Heart left ventricle (tissue), 16 donors: ENCODE data around the gene SFT2D1. TPM values are rescaled to one million over a fixed set of nuclear protein-coding genes. Genes with fewer than 3 reads are reported as not detected.
"Not testable (repeated sequence)": the region's sequence is repeated elsewhere in the genome, so short reads cannot be mapped to it uniquely, and the experiment has no call there.

ENCODE experiments used
- ATAC-seq, 4 donors: fragments of 200-7000 bp; cut with Tn5 transposase; one replicate each; pipeline ENCODE4 v1.9.1; 2020 to 2022; ENCODE audit warnings: moderate library complexity in 4 of 4, mild to moderate bottlenecking in 3 of 4, moderate number of reproducible peaks in 1 of 4
- DNase-seq, 5 donors: peaks; one replicate each; pipeline ENCODE4 v3.0.0-alpha.2; 2020
- H3K27ac ChIP-seq, 12 donors: fragments of 200-600 bp; sonication (generic) in 4 of 12; one replicate each; pipeline versions ENCODE4 v1.5.0 to v1.8.0; 2016 to 2022; ENCODE audit warnings: mild to moderate bottlenecking in 2 of 12
- H3K27me3 ChIP-seq, 9 donors: fragments of 200-600 bp; sonication (generic) in 2 of 9; one replicate each; pipeline versions ENCODE4 v1.5.1 to v1.8.0; 2016 to 2022; ENCODE audit warnings: mild to moderate bottlenecking in 3 of 9
- H3K36me3 ChIP-seq, 9 donors: fragments of 200-600 bp; sonication (generic) in 2 of 9; one replicate each; pipeline versions ENCODE4 v1.5.0 to v1.8.0; 2018 to 2022; ENCODE audit warnings: mild to moderate bottlenecking in 2 of 9
- H3K4me1 ChIP-seq, 12 donors: fragments of 200-600 bp; sonication (generic) in 4 of 12; one replicate each; pipeline versions ENCODE4 v1.5.0 to v1.8.0; 2016 to 2022; ENCODE audit warnings: mild to moderate bottlenecking in 3 of 12
- H3K4me3 ChIP-seq, 12 donors: fragments of 200-600 bp; sonication (generic) in 4 of 12; one replicate each; pipeline versions ENCODE4 v1.5.0 to v1.8.0; 2017 to 2022; ENCODE audit warnings: mild to moderate bottlenecking in 9 of 12, moderate library complexity in 4 of 12
- H3K9me3 ChIP-seq, 12 donors: fragments of 200-600 bp; sonication (generic) in 4 of 12; one replicate each; pipeline versions ENCODE4 v1.5.0 to v1.8.0; 2016 to 2022; ENCODE audit warnings: mild to moderate bottlenecking in 1 of 12
- CTCF ChIP-seq, 12 donors: fragments of 200-600 bp; sonication (generic) in 4 of 12; IDR thresholded peaks; one replicate each; pipeline versions ENCODE4 v1.5.0 to v1.8.0; 2018 to 2022; ENCODE audit warnings: antibody characterized with exemption in 12 of 12, mild to moderate bottlenecking in 5 of 12
- POLR2A ChIP-seq, 2 donors: fragments of 450-650 bp; IDR thresholded peaks; one replicate each; pipeline ENCODE4 v1.6.1; 2017; ENCODE audit warnings: antibody characterized with exemption in 2 of 2, mild to moderate bottlenecking in 2 of 2, moderate library complexity in 2 of 2
- WGBS, 4 donors: extraction: QIAGEN DNeasy Blood & Tissue Kit in 2 of 4; methylation state at CpG; one replicate each; pipeline versions ENCODE4 v1.1.5 to v1.1.7; 2013 to 2018; 5-methylcytosine and 5-hydroxymethylcytosine counted together
- intact Hi-C, 10 donors: fragments of 100-400 bp; cut with DNase I; formaldehyde crosslinking; loops; one replicate each; pipeline versions ENCODE4 v1.11.1 to v1.14.2; 2022
- polyA plus RNA-seq, 2 donors: library from polyadenylated mRNA; stranded (reverse); fragments of 200-250 nt; gene quantifications; one replicate each; pipeline ENCODE4 v1.2.3, GENCODE V29; 2013
- total RNA-seq, 9 donors: library from RNA; depleted of rRNA in 2 of 9; stranded (reverse); fragments of >200 nt in 2 of 9; fragmentation: NEBNext Ultra II Directional in 3 of 9; extraction: Animal tissue kit (Norgen Biotek cat#: 25700) in 3 of 9; gene quantifications; one replicate each; pipeline versions ENCODE4 v1.1.0 to v1.2.4, GENCODE V29; 2016 to 2023
- donor health status: ischemic (EF 13 %, LVEDD 7.1; RV severe dilation, severe dysfunction).
- donor health status: healthy with polysubstance abuse.
- donor health status: DM: no; HTN: yes; CAD: no.
- donor health status: DM: no; HTN: no; CAD: no.
- donor health status: ischemic (EF 25% LVEDD 6.9; RV normal size, moderate dysfunction).
- donor health status: ischemic (EF 25% LVEDD 5.7; RV mildly dilated, moderate dysfunction).
- donor health status: healthy.
- donor health status: DM: yes; HTN: yes; CAD: no.
- donor health status: ischemic (EF 35%, LVEDD 5.7; RV mildly dilated, moderate dysfunction).
- donor health status: nonischemic (EF 11% LVEDD 7.7; RV severe dilation, severe dysfunction).
- donor health status: DM: yes; HTN: yes; CAD: no.
- donor health status: PGD.
- donor health status: ischemic (EF 29% LVEDD 5.4; RV normal size, mild dysfunction).
- donor health status: nonischemic (EF 23%, LVEDD 6.1; RV moderate dilation, normal function).

Gene SFT2D1
- total and polyA plus RNA-seq, 11 donors, result 16.8 to 41.5 (median 22.2) TPM

GRCh38 chr6:166387642-166388289 lies 45.4 kb upstream of the SFT2D1 start:
- no peak for ATAC-seq
- H3K36me3 ChIP-seq, result no peaks in the 10 kb centered on the region
- no peak overlapping the region for H3K4me3 ChIP-seq
- H3K9me3 ChIP-seq, result no peaks in the 10 kb centered on the region
- H3K27ac ChIP-seq, result no peak overlapping the region
- peaks cover 0 to 10% (median 5%) of the 10 kb centered on the region in 12 donors for H3K4me1 ChIP-seq
- 81 to 89% (median 86%) methylated on average over 5 of the region's 5 CpGs for WGBS, 4 donors
- no peak for TF ChIP-seq CTCF (IDR thresholded peaks at IDR 0.05)
- no peak for TF ChIP-seq POLR2A (IDR thresholded peaks at IDR 0.05)
- no peak for DNase-seq
- peaks cover 0 to 6% (median 0%) of the 10 kb centered on the region in 9 donors for H3K27me3 ChIP-seq
- intact Hi-C loops, result no loop called here

- DNase-seq, H3K36me3 ChIP-seq, intact Hi-C loops, H3K4me3 ChIP-seq, ATAC-seq, H3K9me3 ChIP-seq, H3K27me3 ChIP-seq, H3K27ac ChIP-seq: not testable (repeated sequence)
- WGBS, 4 donors, result 92 to 95% (median 95%) methylated on average over 9 of the region's 9 CpGs
- H3K4me1 ChIP-seq, result peaks cover 0 to 10% (median 5%) of the 10 kb centered on the region in 12 donors
Measured at GRCh38 chr6:166387098-166387497, 44.8 kb upstream of the SFT2D1 start.

- H3K4me1 ChIP-seq, result peaks cover 0 to 16% (median 8%) of the 10 kb centered on the region in 12 donors
- ATAC-seq, result no peak
- intact Hi-C loops, result no loop called here
- 94 to 97% (median 95%) methylated on average over 9 of the region's 9 CpGs for WGBS, 4 donors
- no peaks in the 10 kb centered on the region for H3K9me3 ChIP-seq
- DNase-seq, result no peak
- no peak overlapping the region for H3K27ac ChIP-seq
- TF ChIP-seq CTCF (IDR thresholded peaks at IDR 0.05) (no peak), POLR2A (IDR thresholded peaks at IDR 0.05) (no peak)
- no peak overlapping the region for H3K4me3 ChIP-seq
- H3K27me3 ChIP-seq, result peaks cover 0 to 4% (median 0%) of the 10 kb centered on the region in 9 donors
- H3K36me3 ChIP-seq, result no peaks in the 10 kb centered on the region
Measured at GRCh38 chr6:166386111-166386510, 43.8 kb upstream of the SFT2D1 start.

GRCh38 chr6:166383802-166384363 lies 41.5 kb upstream of the SFT2D1 start:
- DNase-seq, result peak in 4 of 5 donors; percentile 17 to 66 (median 41)
- intact Hi-C loops, result loop anchor here in 8 of 10 donors (1.0 to 5.0 kb wide), 8 partner anchors 17 to 613 kb away; partner anchors contain the start of genes SFT2D1 (in 8 of the 8) and CEP43 (in 1 of the 8)
- H3K36me3 ChIP-seq, H3K27me3 ChIP-seq, H3K9me3 ChIP-seq, ATAC-seq: not testable (repeated sequence)
- WGBS, 4 donors, result 18 to 22% (median 21%) methylated on average over 22 of the region's 22 CpGs
- Histone ChIP-seq H3K27ac (peak overlapping the region; percentile 93 to 98 (median 96)), H3K4me1 (peaks cover 0 to 30% (median 18%) of the 10 kb centered on the region in 12 donors), H3K4me3 (peak overlapping the region; percentile 63 to 97 (median 93))
- peak in 7 of 12 donors; percentile 4 to 37 (median 24) for TF ChIP-seq CTCF (IDR thresholded peaks at IDR 0.05)
